Prostate gland (tissue), 2 donors: Measurements from ENCODE around the gene PAM16.

Experiments
- CTCF ChIP-seq, 4 experiments: fragments of 200-600 bp in 2 of 4; fragments of 450-650 bp in 2 of 4; sonication (generic) in 2 of 4; IDR thresholded peaks; 1 replicate in 3 of 4; 2 replicates in 1 of 4; pipeline ENCODE4 v1.5.1; 2016 to 2019; ENCODE audit warnings: antibody characterized with exemption in 4 of 4, mild to moderate bottlenecking in 2 of 4, moderate library complexity in 2 of 4
- POLR2A ChIP-seq: fragments of 450-650 bp; IDR thresholded peaks from one replicate; pipeline ENCODE4 v1.6.1; 2016; ENCODE audit warnings: antibody characterized with exemption, mild to moderate bottlenecking
- POLR2AphosphoS5 ChIP-seq: sonication (generic); formaldehyde crosslinking; IDR thresholded peaks from one replicate; pipeline ENCODE4 v1.6.1; 2017; ENCODE audit warnings: antibody characterized with exemption

DNA sequence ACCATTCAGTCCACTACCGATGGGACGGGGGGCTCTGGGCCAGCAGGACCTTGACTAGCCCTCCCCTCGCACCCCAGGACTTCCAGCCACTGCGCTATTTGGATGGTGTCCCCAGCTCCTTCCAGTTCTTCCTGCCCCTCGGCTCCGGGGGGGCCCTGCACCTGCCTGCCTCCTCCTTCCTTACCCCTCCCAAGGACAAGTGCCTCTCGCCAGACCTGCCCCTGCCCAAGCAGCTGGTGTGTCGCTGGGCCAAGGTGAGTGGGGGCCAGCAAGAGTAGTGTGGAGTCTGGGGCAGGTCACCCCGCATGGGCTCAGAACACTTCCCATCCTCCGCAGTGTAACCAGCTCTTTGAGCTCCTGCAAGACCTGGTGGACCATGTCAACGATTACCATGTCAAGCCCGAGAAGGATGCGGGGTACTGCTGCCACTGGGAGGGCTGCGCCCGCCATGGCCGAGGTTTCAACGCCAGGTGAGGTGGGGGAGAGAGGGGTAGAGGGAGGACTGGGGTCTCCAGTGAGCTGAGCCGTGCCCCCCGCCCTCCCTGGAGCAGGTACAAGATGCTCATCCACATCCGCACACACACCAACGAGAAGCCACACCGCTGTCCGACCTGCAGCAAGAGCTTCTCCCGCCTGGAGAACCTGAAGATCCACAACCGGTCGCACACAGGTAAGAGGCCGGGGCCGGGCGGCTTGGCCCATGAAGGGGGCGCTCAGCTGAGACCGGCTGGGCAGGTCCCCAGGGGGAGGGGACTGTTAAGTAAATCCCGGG, 16.2 kb downstream of the PAM16 start:
- TF ChIP-seq POLR2A (no peak), CTCF (IDR thresholded peaks at IDR 0.05) (no peak), POLR2AphosphoS5 (no peak)
